ENCODE data around the gene MAGT1.
"Not testable (repeated sequence)": the region's sequence is repeated elsewhere in the genome, so short reads cannot be mapped to it uniquely, and the experiment has no call there.

MAGT1 gene

GRCh38 chrX:77894921-77895886 is at the start of gene MAGT1:
Gene MAGT1, minus strand, starts transcription at chrX:77895435. Its CDS starts 25 bp downstream, at chrX:77895410.
- peak within 1 kb of the TSS; percentile 91 for H3K4me3 ChIP-seq (ENCODE audit: low read length)
- peak within 1 kb of the TSS; percentile 56 for H3K27ac ChIP-seq (ENCODE audit: low read length)
- H3K4me1 ChIP-seq (ENCODE audit: insufficient read depth, low read length) = no peaks in the 10 kb centered on the region
- no peaks in the 10 kb centered on the region for H3K36me3 ChIP-seq (ENCODE audit: insufficient read depth, low read depth, low read length)
- H3K9ac ChIP-seq (ENCODE audit: low read depth, low read length) = peak within 1 kb of the TSS; percentile 91
- no peaks in the 10 kb centered on the region for H3K9me3 ChIP-seq (ENCODE audit: insufficient read depth, low read depth, low read length)
- no peaks in the 10 kb centered on the region for H3K27me3 ChIP-seq (ENCODE audit: insufficient read depth, low read length)

DNA sequence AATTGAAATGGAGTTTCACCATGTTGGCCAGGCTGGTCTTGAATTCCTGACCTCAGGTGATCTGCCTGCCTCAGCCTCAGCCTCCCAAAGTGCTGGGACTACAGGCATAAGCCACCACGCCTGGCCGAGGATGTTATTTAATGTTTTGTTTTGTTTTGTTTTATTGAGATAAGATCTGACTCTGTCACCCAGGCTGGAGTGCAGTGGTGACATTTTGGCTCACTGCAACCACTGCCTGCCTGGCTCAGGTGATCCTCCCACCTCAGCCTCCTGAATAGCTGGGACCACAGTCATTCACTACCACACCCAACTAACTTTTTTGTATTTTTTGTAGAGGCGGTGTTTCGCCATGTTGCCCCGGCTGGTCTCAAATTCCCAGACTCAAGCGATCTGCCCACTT is 49.8 kb upstream of the MAGT1 start:
- H3K4me3 ChIP-seq (ENCODE audit: low read length); H3K36me3 ChIP-seq (ENCODE audit: insufficient read depth, low read depth, low read length); H3K27me3 ChIP-seq (ENCODE audit: insufficient read depth, low read length); H3K9me3 ChIP-seq (ENCODE audit: insufficient read depth, low read depth, low read length); H3K4me1 ChIP-seq (ENCODE audit: insufficient read depth, low read length); H3K9ac ChIP-seq (ENCODE audit: low read depth, low read length); H3K27ac ChIP-seq (ENCODE audit: low read length): not testable (repeated sequence)

DNA sequence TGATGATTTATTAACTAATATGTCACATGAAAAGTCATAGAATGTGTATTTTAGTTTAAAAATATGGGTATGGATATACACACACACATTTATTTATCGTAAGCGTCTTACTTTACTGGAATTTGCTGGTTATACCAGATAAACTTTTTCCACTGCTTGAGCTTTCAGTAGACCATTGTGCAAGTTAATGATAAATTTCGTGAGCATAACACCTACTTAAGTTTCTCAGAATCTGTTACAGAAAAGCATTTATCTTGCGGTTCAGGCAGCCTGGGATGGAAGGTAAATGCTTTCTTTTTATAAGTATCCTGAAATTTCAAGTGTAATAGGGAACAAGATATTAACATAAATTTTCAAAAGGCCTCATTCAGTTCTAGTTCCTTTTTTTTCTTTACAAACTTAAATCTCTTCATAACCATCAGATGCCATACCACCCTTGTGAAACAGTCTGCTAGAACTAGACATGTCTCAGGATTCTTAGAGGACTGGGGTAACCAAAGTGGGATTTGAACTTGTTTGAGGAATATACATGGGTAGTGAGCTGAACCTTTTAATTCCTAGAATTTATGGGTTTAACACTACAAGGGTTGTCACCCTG is 42.9 kb upstream of the MAGT1 start:
- Histone ChIP-seq H3K27me3 (ENCODE audit: insufficient read depth, low read length) (no peaks in the 10 kb centered on the region), H3K36me3 (ENCODE audit: insufficient read depth, low read depth, low read length) (no peaks in the 10 kb centered on the region), H3K4me1 (ENCODE audit: insufficient read depth, low read length) (no peaks in the 10 kb centered on the region), H3K27ac (ENCODE audit: low read length) (no peak overlapping the region), H3K9ac (ENCODE audit: low read depth, low read length) (no peak overlapping the region), H3K4me3 (ENCODE audit: low read length) (no peak overlapping the region), H3K9me3 (ENCODE audit: insufficient read depth, low read depth, low read length) (no peaks in the 10 kb centered on the region)

DNA sequence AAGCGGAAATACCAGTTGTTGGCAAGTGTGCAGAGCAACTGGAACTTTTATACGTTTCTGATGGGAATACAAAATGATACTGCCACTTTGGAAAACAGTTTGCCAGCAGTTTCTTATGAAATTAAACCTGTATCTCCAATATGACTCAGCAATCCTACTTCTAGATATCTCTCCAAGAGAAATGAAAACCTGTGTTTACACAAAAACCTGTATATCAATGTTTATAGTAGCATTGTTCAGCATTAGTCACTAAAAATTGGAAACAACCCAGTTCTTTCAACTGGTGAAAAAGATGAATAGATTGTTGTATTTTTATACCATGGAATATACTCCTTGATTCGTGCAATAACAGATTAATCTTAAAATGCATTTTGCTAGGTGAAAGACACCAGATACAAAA is 42.1 kb upstream of the MAGT1 start:
- Histone ChIP-seq H3K4me3 (ENCODE audit: low read length) (no peak overlapping the region), H3K36me3 (ENCODE audit: insufficient read depth, low read depth, low read length) (no peaks in the 10 kb centered on the region), H3K9ac (ENCODE audit: low read depth, low read length) (no peak overlapping the region), H3K27me3 (ENCODE audit: insufficient read depth, low read length) (no peaks in the 10 kb centered on the region), H3K27ac (ENCODE audit: low read length) (no peak overlapping the region), H3K4me1 (ENCODE audit: insufficient read depth, low read length) (no peaks in the 10 kb centered on the region), H3K9me3 (ENCODE audit: insufficient read depth, low read depth, low read length) (no peaks in the 10 kb centered on the region)

DNA sequence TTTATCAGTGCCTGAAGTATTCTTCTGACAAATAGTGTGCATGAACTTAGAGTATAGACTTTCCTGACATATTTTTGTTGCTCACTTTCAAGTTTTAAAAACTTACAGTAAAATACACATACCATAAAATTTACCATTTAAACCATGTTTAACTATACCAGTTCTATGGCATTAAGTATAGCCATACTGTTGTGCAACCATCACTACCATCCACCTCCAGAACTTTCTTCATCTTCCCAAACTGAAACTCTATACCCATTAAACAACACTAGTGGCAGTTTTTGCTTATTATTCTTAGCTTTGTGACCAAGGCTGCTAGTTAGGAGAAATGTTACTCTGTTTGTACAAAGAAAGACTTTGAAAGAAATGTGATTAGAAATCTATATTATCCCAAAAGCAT is 41.1 kb upstream of the MAGT1 start:
- no peaks in the 10 kb centered on the region for H3K4me1 ChIP-seq (ENCODE audit: insufficient read depth, low read length)
- H3K9me3 ChIP-seq (ENCODE audit: insufficient read depth, low read depth, low read length) = no peaks in the 10 kb centered on the region
- H3K27ac ChIP-seq (ENCODE audit: low read length) = no peak overlapping the region
- H3K4me3 ChIP-seq (ENCODE audit: low read length) = no peak overlapping the region
- H3K27me3 ChIP-seq (ENCODE audit: insufficient read depth, low read length) = no peaks in the 10 kb centered on the region
- H3K36me3 ChIP-seq (ENCODE audit: insufficient read depth, low read depth, low read length) = no peaks in the 10 kb centered on the region
- H3K9ac ChIP-seq (ENCODE audit: low read depth, low read length) = no peak overlapping the region

DNA sequence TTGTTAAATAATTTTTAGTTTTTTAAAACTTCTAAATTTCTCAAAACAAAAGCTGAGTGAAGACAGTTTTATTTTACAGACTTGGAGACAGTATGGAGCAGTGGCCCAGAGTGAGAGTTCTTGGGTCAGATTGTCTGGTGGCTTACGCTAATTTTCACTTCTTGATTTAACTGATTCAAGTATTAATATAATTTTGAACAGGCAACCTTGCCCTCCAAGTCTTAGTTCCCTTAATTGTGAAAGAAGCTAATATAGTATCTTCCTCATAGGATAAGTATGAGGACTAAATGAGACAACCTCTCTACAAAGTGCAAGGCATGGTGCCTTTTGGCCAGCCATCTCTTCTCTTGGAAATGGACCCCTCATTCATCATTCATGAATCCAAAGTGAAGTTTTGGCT is 40.7 kb upstream of the MAGT1 start:
- no peaks in the 10 kb centered on the region for H3K4me1 ChIP-seq (ENCODE audit: insufficient read depth, low read length)
- no peaks in the 10 kb centered on the region for H3K9me3 ChIP-seq (ENCODE audit: insufficient read depth, low read depth, low read length)
- H3K4me3 ChIP-seq (ENCODE audit: low read length) = no peak overlapping the region
- H3K36me3 ChIP-seq (ENCODE audit: insufficient read depth, low read depth, low read length) = no peaks in the 10 kb centered on the region
- no peak overlapping the region for H3K27ac ChIP-seq (ENCODE audit: low read length)
- no peaks in the 10 kb centered on the region for H3K27me3 ChIP-seq (ENCODE audit: insufficient read depth, low read length)
- no peak overlapping the region for H3K9ac ChIP-seq (ENCODE audit: low read depth, low read length)

GRCh38 chrX:77930581-77930980 is 35.3 kb upstream of the MAGT1 start:
- no peaks in the 10 kb centered on the region for H3K27me3 ChIP-seq (ENCODE audit: insufficient read depth, low read length)
- H3K36me3 ChIP-seq (ENCODE audit: insufficient read depth, low read depth, low read length) = no peaks in the 10 kb centered on the region
- H3K9me3 ChIP-seq (ENCODE audit: insufficient read depth, low read depth, low read length) = no peaks in the 10 kb centered on the region
- H3K27ac ChIP-seq (ENCODE audit: low read length) = no peak overlapping the region
- no peak overlapping the region for H3K9ac ChIP-seq (ENCODE audit: low read depth, low read length)
- no peak overlapping the region for H3K4me3 ChIP-seq (ENCODE audit: low read length)
- H3K4me1 ChIP-seq (ENCODE audit: insufficient read depth, low read length) = no peaks in the 10 kb centered on the region

DNA sequence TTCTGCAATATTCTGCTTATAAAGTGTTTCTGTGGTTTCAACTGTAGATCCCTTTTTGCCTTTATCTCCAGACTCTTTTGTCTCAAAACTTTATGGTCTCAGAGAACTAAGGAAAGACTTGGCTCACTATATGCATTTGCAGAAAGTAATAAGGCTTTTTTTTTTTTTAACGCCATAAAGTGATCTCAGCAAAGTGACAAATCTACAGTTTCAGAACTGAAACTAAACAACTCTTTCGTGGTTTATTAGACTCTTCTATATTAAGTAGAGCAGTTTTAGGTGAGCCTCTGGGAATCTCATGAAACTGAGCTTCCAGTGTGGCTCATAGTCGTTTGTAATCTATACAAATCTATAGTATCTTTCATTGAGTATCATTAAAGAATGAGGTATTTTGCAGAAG is 30.5 kb upstream of the MAGT1 start:
- no peak overlapping the region for H3K4me3 ChIP-seq (ENCODE audit: low read length)
- no peak overlapping the region for H3K27ac ChIP-seq (ENCODE audit: low read length)
- no peaks in the 10 kb centered on the region for H3K4me1 ChIP-seq (ENCODE audit: insufficient read depth, low read length)
- no peak overlapping the region for H3K9ac ChIP-seq (ENCODE audit: low read depth, low read length)
- no peaks in the 10 kb centered on the region for H3K27me3 ChIP-seq (ENCODE audit: insufficient read depth, low read length)
- no peaks in the 10 kb centered on the region for H3K9me3 ChIP-seq (ENCODE audit: insufficient read depth, low read depth, low read length)
- H3K36me3 ChIP-seq (ENCODE audit: insufficient read depth, low read depth, low read length) = no peaks in the 10 kb centered on the region

DNA sequence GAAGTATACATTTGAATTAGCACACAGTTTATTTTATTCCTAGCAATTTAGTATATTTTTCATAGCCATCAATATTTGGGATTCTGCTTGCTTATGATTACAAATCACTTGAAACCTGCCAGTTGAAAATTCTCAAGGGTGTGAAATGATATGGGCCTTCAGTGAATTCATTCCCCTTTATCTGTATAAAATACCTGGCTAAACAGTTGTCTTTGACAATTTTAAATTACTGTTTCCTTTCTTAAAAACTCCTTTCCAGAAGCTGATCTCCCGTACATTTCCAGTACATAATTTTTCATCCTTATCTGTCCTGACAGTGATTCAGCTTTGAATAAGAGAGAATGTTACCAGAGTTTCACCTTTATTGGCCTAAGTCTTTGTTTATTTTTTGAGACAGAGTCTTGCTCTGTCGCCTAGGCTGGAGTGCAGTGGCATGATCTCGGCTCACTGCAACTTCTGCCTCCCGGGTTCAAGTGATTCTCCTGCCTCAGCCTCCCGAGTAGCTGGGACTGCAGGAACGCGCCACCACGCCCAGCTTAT is 29.2 kb upstream of the MAGT1 start:
- no peaks in the 10 kb centered on the region for H3K27me3 ChIP-seq (ENCODE audit: insufficient read depth, low read length)
- H3K36me3 ChIP-seq (ENCODE audit: insufficient read depth, low read depth, low read length) = no peaks in the 10 kb centered on the region
- no peak overlapping the region for H3K27ac ChIP-seq (ENCODE audit: low read length)
- no peak overlapping the region for H3K4me3 ChIP-seq (ENCODE audit: low read length)
- H3K9ac ChIP-seq (ENCODE audit: low read depth, low read length) = no peak overlapping the region
- H3K4me1 ChIP-seq (ENCODE audit: insufficient read depth, low read length) = no peaks in the 10 kb centered on the region
- no peaks in the 10 kb centered on the region for H3K9me3 ChIP-seq (ENCODE audit: insufficient read depth, low read depth, low read length)

GRCh38 chrX:77922787-77923186 is 27.6 kb upstream of the MAGT1 start:
- Histone ChIP-seq H3K36me3 (ENCODE audit: insufficient read depth, low read depth, low read length) (no peaks in the 10 kb centered on the region), H3K27me3 (ENCODE audit: insufficient read depth, low read length) (no peaks in the 10 kb centered on the region), H3K4me3 (ENCODE audit: low read length) (no peak overlapping the region), H3K27ac (ENCODE audit: low read length) (no peak overlapping the region), H3K9me3 (ENCODE audit: insufficient read depth, low read depth, low read length) (no peaks in the 10 kb centered on the region), H3K4me1 (ENCODE audit: insufficient read depth, low read length) (no peaks in the 10 kb centered on the region), H3K9ac (ENCODE audit: low read depth, low read length) (no peak overlapping the region)

GRCh38 chrX:77919370-77919769 is 24.1 kb upstream of the MAGT1 start:
- H3K27ac ChIP-seq (ENCODE audit: low read length); H3K27me3 ChIP-seq (ENCODE audit: insufficient read depth, low read length); H3K4me3 ChIP-seq (ENCODE audit: low read length); H3K36me3 ChIP-seq (ENCODE audit: insufficient read depth, low read depth, low read length); H3K9me3 ChIP-seq (ENCODE audit: insufficient read depth, low read depth, low read length); H3K4me1 ChIP-seq (ENCODE audit: insufficient read depth, low read length); H3K9ac ChIP-seq (ENCODE audit: low read depth, low read length): not testable (repeated sequence)

DNA sequence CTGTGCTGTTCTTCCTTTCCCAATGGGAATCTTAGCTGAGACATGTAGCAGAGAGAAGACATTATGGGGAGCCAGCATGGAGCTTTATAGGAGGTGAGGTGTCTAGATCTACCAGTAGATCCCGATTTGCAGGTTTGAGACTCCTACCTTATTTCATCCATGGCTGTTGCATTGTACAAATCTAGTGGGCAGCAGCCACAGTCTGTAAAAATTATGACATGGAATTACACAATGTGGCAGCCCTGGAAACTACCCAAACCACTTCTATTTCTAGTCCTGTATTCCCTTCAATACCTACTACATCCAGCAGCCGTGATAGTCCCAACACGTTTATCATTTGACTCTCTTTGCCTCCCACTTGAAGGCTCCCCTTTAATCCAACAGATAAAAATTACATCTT is 23.3 kb upstream of the MAGT1 start:
- H3K4me1 ChIP-seq (ENCODE audit: insufficient read depth, low read length) = no peaks in the 10 kb centered on the region
- no peaks in the 10 kb centered on the region for H3K9me3 ChIP-seq (ENCODE audit: insufficient read depth, low read depth, low read length)
- H3K36me3 ChIP-seq (ENCODE audit: insufficient read depth, low read depth, low read length) = no peaks in the 10 kb centered on the region
- H3K9ac ChIP-seq (ENCODE audit: low read depth, low read length) = no peak overlapping the region
- no peak overlapping the region for H3K27ac ChIP-seq (ENCODE audit: low read length)
- H3K4me3 ChIP-seq (ENCODE audit: low read length) = no peak overlapping the region
- no peaks in the 10 kb centered on the region for H3K27me3 ChIP-seq (ENCODE audit: insufficient read depth, low read length)
